HG02973 (cell line): ENCODE measurements around the gene CZIB.

Source experiments
- ATAC-seq: cut with Tn5 transposase; IDR thresholded peaks from one replicate; pipeline ENCODE4 v1.9.1; 2021; ENCODE audit warnings: moderate library complexity; ENCODE audit not compliant: unreplicated experiment

The CZIB gene

GRCh38 chr1:53220171-53220961, at the start of gene CZIB:
CZIB (minus strand) TSS chr1:53220634; CDS start chr1:53220575, 59 bp downstream.
- ATAC-seq, result peak; percentile 87

GRCh38 chr1:53270107-53270506, 49.7 kb upstream of the CZIB start:
- ATAC-seq, result no peak

- ATAC-seq, result no peak
Observed at GRCh38 chr1:53267761-53268160, 47.3 kb upstream of the CZIB start.

GRCh38 chr1:53266038-53266437, 45.6 kb upstream of the CZIB start:
- no peak for ATAC-seq

- no peak for ATAC-seq
Observed at GRCh38 chr1:53265581-53265980, 45.1 kb upstream of the CZIB start.

GRCh38 chr1:53264048-53264447, 43.6 kb upstream of the CZIB start:
- no peak for ATAC-seq

GRCh38 chr1:53262000-53262399, 41.6 kb upstream of the CZIB start:
- no peak for ATAC-seq

GRCh38 chr1:53260631-53261247, 40.3 kb upstream of the CZIB start:
- no peak for ATAC-seq

- ATAC-seq, result no peak
Observed at GRCh38 chr1:53259932-53260331, 39.5 kb upstream of the CZIB start.

- ATAC-seq, result no peak
Observed at GRCh38 chr1:53258216-53258615, 37.8 kb upstream of the CZIB start.

GRCh38 chr1:53257454-53258081, 37.1 kb upstream of the CZIB start:
- ATAC-seq, result no peak

GRCh38 chr1:53256511-53257453, 36.3 kb upstream of the CZIB start:
- ATAC-seq, result no peak

- no peak for ATAC-seq
Observed at GRCh38 chr1:53255031-53255430, 34.6 kb upstream of the CZIB start.

GRCh38 chr1:53254011-53254640, 33.7 kb upstream of the CZIB start:
- ATAC-seq, result no peak

- ATAC-seq, result no peak
Observed at GRCh38 chr1:53250325-53250724, 29.9 kb upstream of the CZIB start.

GRCh38 chr1:53249706-53250105, 29.3 kb upstream of the CZIB start:
- no peak for ATAC-seq

GRCh38 chr1:53246261-53247134, 26.1 kb upstream of the CZIB start:
- no peak for ATAC-seq

GRCh38 chr1:53244141-53244540, 23.7 kb upstream of the CZIB start:
- no peak for ATAC-seq

GRCh38 chr1:53242381-53242780, 21.9 kb upstream of the CZIB start:
- no peak for ATAC-seq

- no peak for ATAC-seq
Observed at GRCh38 chr1:53241828-53242227, 21.4 kb upstream of the CZIB start.
